ENCODE measurements around the gene TRPM6. TPM values are rescaled to one million over a fixed set of nuclear protein-coding genes. Genes with fewer than 3 reads are reported as not detected.

The TRPM6 gene
- total and polyA plus RNA-seq, 4 donors, result 0.13 to 3.6 (median 1.5) TPM

GRCh38 chr9:74773886-74774479, 113.7 kb downstream of the TRPM6 start:
- Histone ChIP-seq H3K27ac (ENCODE audit: low read depth in 1 of 2, low read length in 2 of 2) (no peak overlapping the region), H3K36me3 (ENCODE audit: control insufficient read depth in 1 of 2, insufficient read depth in 2 of 2, low read length in 1 of 2) (no peaks in the 10 kb centered on the region), H3K9me3 (ENCODE audit: control insufficient read depth, low read length) (no peaks in the 10 kb centered on the region), H3K4me1 (ENCODE audit: control insufficient read depth in 1 of 2, insufficient read depth in 2 of 2, low read length in 2 of 2) (no peaks in the 10 kb centered on the region), H3K27me3 (ENCODE audit: control insufficient read depth in 1 of 2, insufficient read depth in 2 of 2, low read length in 1 of 2) (no peaks in the 10 kb centered on the region), H3K4me3 (ENCODE audit: low read length in 2 of 2) (no peak overlapping the region)
- WGBS, 2 donors, result 20 to 22% methylated on average over 8 of the region's 8 CpGs
- DNase-seq (peak; percentile 78 to 86), ATAC-seq (ENCODE audit: low FRiP score) (peak; percentile 80)
- intact Hi-C loops (cut with DNase I), result loop anchor here (2.0 kb wide), 2 partner anchors 229 to 303 kb away; no protein-coding TSS in a partner anchor

- no peak overlapping the region for H3K27ac ChIP-seq (ENCODE audit: low read depth in 1 of 2, low read length in 2 of 2)
- H3K4me3 ChIP-seq (ENCODE audit: low read length in 2 of 2), result no peak overlapping the region
- DNase-seq (no peak), ATAC-seq (ENCODE audit: low FRiP score) (no peak)
- H3K36me3 ChIP-seq (ENCODE audit: control insufficient read depth in 1 of 2, insufficient read depth in 2 of 2, low read length in 1 of 2), result no peaks in the 10 kb centered on the region
- H3K4me1 ChIP-seq (ENCODE audit: control insufficient read depth in 1 of 2, insufficient read depth in 2 of 2, low read length in 2 of 2), result no peaks in the 10 kb centered on the region
- WGBS, 2 donors, result 54 to 63% methylated on average over 4 of the region's 4 CpGs
- H3K27me3 ChIP-seq (ENCODE audit: control insufficient read depth in 1 of 2, insufficient read depth in 2 of 2, low read length in 1 of 2), result no peaks in the 10 kb centered on the region
- intact Hi-C loops (cut with DNase I), result no loop called here
- H3K9me3 ChIP-seq (ENCODE audit: control insufficient read depth, low read length), result no peaks in the 10 kb centered on the region
These were observed 115.6 kb downstream of the TRPM6 start for GRCh38 chr9:74772121-74772520.

GRCh38 chr9:74771672-74772071, 116.0 kb downstream of the TRPM6 start:
- no peak for DNase-seq
- Histone ChIP-seq H3K36me3 (ENCODE audit: control insufficient read depth in 1 of 2, insufficient read depth in 2 of 2, low read length in 1 of 2) (no peaks in the 10 kb centered on the region), H3K4me1 (ENCODE audit: control insufficient read depth in 1 of 2, insufficient read depth in 2 of 2, low read length in 2 of 2) (no peaks in the 10 kb centered on the region), H3K9me3 (ENCODE audit: control insufficient read depth, low read length) (no peaks in the 10 kb centered on the region), H3K27me3 (ENCODE audit: control insufficient read depth in 1 of 2, insufficient read depth in 2 of 2, low read length in 1 of 2) (no peaks in the 10 kb centered on the region), H3K4me3 (ENCODE audit: low read length in 2 of 2) (no peak overlapping the region), H3K27ac (ENCODE audit: low read depth in 1 of 2, low read length in 2 of 2) (no peak overlapping the region)
- ATAC-seq (ENCODE audit: low FRiP score), result no peak
- intact Hi-C loops (cut with DNase I), result no loop called here
- 86 to 88% methylated on average over 6 of the region's 6 CpGs for WGBS, 2 donors

GRCh38 chr9:74771262-74771585, 116.5 kb downstream of the TRPM6 start:
- H3K9me3 ChIP-seq (ENCODE audit: control insufficient read depth, low read length), result no peaks in the 10 kb centered on the region
- H3K4me1 ChIP-seq (ENCODE audit: control insufficient read depth in 1 of 2, insufficient read depth in 2 of 2, low read length in 2 of 2), result no peaks in the 10 kb centered on the region
- ATAC-seq (ENCODE audit: low FRiP score) (no peak), DNase-seq (no peak)
- H3K36me3 ChIP-seq (ENCODE audit: control insufficient read depth in 1 of 2, insufficient read depth in 2 of 2, low read length in 1 of 2), result no peaks in the 10 kb centered on the region
- 66 to 69% methylated on average over 7 of the region's 7 CpGs for WGBS, 2 donors
- no peak overlapping the region for H3K4me3 ChIP-seq (ENCODE audit: low read length in 2 of 2)
- intact Hi-C loops (cut with DNase I), result no loop called here
- no peaks in the 10 kb centered on the region for H3K27me3 ChIP-seq (ENCODE audit: control insufficient read depth in 1 of 2, insufficient read depth in 2 of 2, low read length in 1 of 2)
- no peak overlapping the region for H3K27ac ChIP-seq (ENCODE audit: low read depth in 1 of 2, low read length in 2 of 2)

GRCh38 chr9:74770508-74771261, 117.0 kb downstream of the TRPM6 start:
- no peaks in the 10 kb centered on the region for H3K36me3 ChIP-seq (ENCODE audit: control insufficient read depth in 1 of 2, insufficient read depth in 2 of 2, low read length in 1 of 2)
- WGBS, 2 donors, result 55 to 59% methylated on average over 22 of the region's 22 CpGs
- intact Hi-C loops (cut with DNase I), result no loop called here
- no peaks in the 10 kb centered on the region for H3K27me3 ChIP-seq (ENCODE audit: control insufficient read depth in 1 of 2, insufficient read depth in 2 of 2, low read length in 1 of 2)
- DNase-seq (no peak), ATAC-seq (ENCODE audit: low FRiP score) (peak; percentile 36)
- H3K4me3 ChIP-seq (ENCODE audit: low read length in 2 of 2), result no peak overlapping the region
- no peaks in the 10 kb centered on the region for H3K9me3 ChIP-seq (ENCODE audit: control insufficient read depth, low read length)
- no peaks in the 10 kb centered on the region for H3K4me1 ChIP-seq (ENCODE audit: control insufficient read depth in 1 of 2, insufficient read depth in 2 of 2, low read length in 2 of 2)
- H3K27ac ChIP-seq (ENCODE audit: low read depth in 1 of 2, low read length in 2 of 2), result no peak overlapping the region

GRCh38 chr9:74765481-74765971, 122.2 kb downstream of the TRPM6 start:
- no peak for ATAC-seq (ENCODE audit: low FRiP score)

GRCh38 chr9:74762950-74763349, 124.8 kb downstream of the TRPM6 start:
- H3K27me3 ChIP-seq (ENCODE audit: control insufficient read depth in 1 of 2, insufficient read depth in 2 of 2, low read length in 1 of 2), result no peaks in the 10 kb centered on the region
- no peak for DNase-seq
- H3K36me3 ChIP-seq (ENCODE audit: control insufficient read depth in 1 of 2, insufficient read depth in 2 of 2, low read length in 1 of 2), result no peaks in the 10 kb centered on the region
- WGBS, 2 donors, result 90 to 100% methylated on average over 1 of the region's 1 CpG
- H3K4me1 ChIP-seq (ENCODE audit: control insufficient read depth in 1 of 2, insufficient read depth in 2 of 2, low read length in 2 of 2), result no peaks in the 10 kb centered on the region
- intact Hi-C loops (cut with DNase I), result no loop called here
- ATAC-seq (ENCODE audit: low FRiP score), result no peak
- H3K27ac ChIP-seq (ENCODE audit: low read depth in 1 of 2, low read length in 2 of 2), result no peak overlapping the region
- no peaks in the 10 kb centered on the region for H3K9me3 ChIP-seq (ENCODE audit: control insufficient read depth, low read length)
- no peak overlapping the region for H3K4me3 ChIP-seq (ENCODE audit: low read length in 2 of 2)

More at GRCh38 chr9:74765481-74765971, 122.2 kb downstream of the TRPM6 start:
- no peak for DNase-seq
- H3K36me3 ChIP-seq (ENCODE audit: control insufficient read depth in 1 of 2, insufficient read depth in 2 of 2, low read length in 1 of 2), result no peaks in the 10 kb centered on the region
- H3K27ac ChIP-seq (ENCODE audit: low read depth in 1 of 2, low read length in 2 of 2), result no peak overlapping the region
- no peaks in the 10 kb centered on the region for H3K27me3 ChIP-seq (ENCODE audit: control insufficient read depth in 1 of 2, insufficient read depth in 2 of 2, low read length in 1 of 2)
- intact Hi-C loops (cut with DNase I), result no loop called here
- H3K4me1 ChIP-seq (ENCODE audit: control insufficient read depth in 1 of 2, insufficient read depth in 2 of 2, low read length in 2 of 2), result no peaks in the 10 kb centered on the region
- no peak overlapping the region for H3K4me3 ChIP-seq (ENCODE audit: low read length in 2 of 2)
- H3K9me3 ChIP-seq (ENCODE audit: control insufficient read depth, low read length), result no peaks in the 10 kb centered on the region
- WGBS, 2 donors, result 25 to 28% methylated on average over 3 of the region's 3 CpGs

- no peaks in the 10 kb centered on the region for H3K27me3 ChIP-seq (ENCODE audit: control insufficient read depth in 1 of 2, insufficient read depth in 2 of 2, low read length in 1 of 2)
- no peaks in the 10 kb centered on the region for H3K4me1 ChIP-seq (ENCODE audit: control insufficient read depth in 1 of 2, insufficient read depth in 2 of 2, low read length in 2 of 2)
- 79 to 80% methylated on average over 3 of the region's 3 CpGs for WGBS, 2 donors
- H3K4me3 ChIP-seq (ENCODE audit: low read length in 2 of 2), result no peak overlapping the region
- H3K36me3 ChIP-seq (ENCODE audit: control insufficient read depth in 1 of 2, insufficient read depth in 2 of 2, low read length in 1 of 2), result no peaks in the 10 kb centered on the region
- no peaks in the 10 kb centered on the region for H3K9me3 ChIP-seq (ENCODE audit: control insufficient read depth, low read length)
- intact Hi-C loops (cut with DNase I), result no loop called here
- ATAC-seq (ENCODE audit: low FRiP score) (no peak), DNase-seq (no peak)
- no peak overlapping the region for H3K27ac ChIP-seq (ENCODE audit: low read depth in 1 of 2, low read length in 2 of 2)
These were observed 127.6 kb downstream of the TRPM6 start for GRCh38 chr9:74760031-74760700.
